GM12878 (cell line): ENCODE results near the gene TPCN1. TPM values are rescaled to one million over a fixed set of nuclear protein-coding genes. Genes with fewer than 3 reads are reported as not detected.

Experiments used
- ATAC-seq: fragments of 200-7000 bp; cut with Tn5 transposase; 3 replicates; pipeline ENCODE4 v1.9.1; 2020; ENCODE audit warnings: mild to moderate bottlenecking, moderate library complexity
- BruUV-seq: library from RNA; stranded (reverse); fragments of 400-500 nt; replicated peaks from 2 replicates; lab custom pipeline; 2021; lab: Mats Ljungman, UMichigan
- CTCF ChIA-PET: fragments of 300-600 bp; sonication (Branson Sonifier 250); formaldehyde crosslinking; extraction: SDS; loops from one replicate; lab custom pipeline; 2021; ENCODE audit warnings: inconsistent platforms; lab: Yijun Ruan, JAX
- POLR2A ChIA-PET: fragments of 350-600 bp; formaldehyde crosslinking; extraction: SDS; loops from one replicate; lab custom pipeline; 2021; ENCODE audit warnings: inconsistent platforms; lab: Charles Lee
- RAD21 ChIA-PET: fragments of 300-600 bp; sonication (Branson Sonifier 250); formaldehyde crosslinking; loops from one replicate; lab custom pipeline; 2023; ENCODE audit warnings: antibody characterized with exemption; ENCODE audit not compliant: unreplicated experiment; lab: Charles Lee
- SMC1A ChIA-PET: fragments of 300-600 bp; sonication (Branson Sonifier 250); formaldehyde crosslinking; loops from one replicate; lab custom pipeline; 2023; ENCODE audit not compliant: unreplicated experiment, uncharacterized antibody; lab: Charles Lee
- DNase-seq: peaks from one replicate; pipeline ENCODE4 v3.0.0-alpha.2; 2011; ENCODE audit warnings: low read depth, low spot score
- FAIRE-seq: peaks from 3 replicates; lab custom pipeline; 2011; peaks lifted over from hg19 to GRCh38; lab: Jason Lieb, UNC
- H2AFZ ChIP-seq: 2 replicates; pipeline ENCODE4 v1.6.0; 2011; ENCODE audit warnings: low read depth, low read length, control low read depth; ENCODE audit not compliant: control insufficient read depth
- H3K27ac ChIP-seq: 2 replicates; pipeline ENCODE4 v1.5.1; 2011; ENCODE audit warnings: control low read depth; ENCODE audit not compliant: control insufficient read depth, insufficient read depth
- H3K27me3 ChIP-seq, 2 experiments: replicated peaks in 1 of 2; 2 replicates each; pipeline versions ENCODE4 v1.6.0 to v1.6.1; 2011; ENCODE audit warnings: low read length in 1 of 2; ENCODE audit not compliant: control insufficient read depth in 2 of 2, insufficient read depth in 2 of 2
- H3K36me3 ChIP-seq, 2 experiments: 2 replicates each; pipeline ENCODE4 v1.5.1; 2011; ENCODE audit warnings: low read length in 1 of 2; ENCODE audit not compliant: control insufficient read depth in 2 of 2, insufficient read depth in 2 of 2
- H3K4me1 ChIP-seq: 2 replicates; pipeline ENCODE4 v1.6.1; 2011; ENCODE audit warnings: mild to moderate bottlenecking, low read length, moderate library complexity, mixed read lengths; ENCODE audit not compliant: control insufficient read depth, insufficient read depth
- H3K4me2 ChIP-seq: 2 replicates; pipeline ENCODE4 v1.6.0; 2011; ENCODE audit warnings: control low read depth; ENCODE audit not compliant: control insufficient read depth, insufficient read depth
- H3K4me3 ChIP-seq: fragments of 200-600 bp; sonication (generic); 2 replicates; pipeline ENCODE4 v1.5.1; 2016
- H3K79me2 ChIP-seq: 2 replicates; pipeline ENCODE4 v1.6.0; 2011; ENCODE audit warnings: low read length; ENCODE audit not compliant: control insufficient read depth, insufficient read depth
- H3K9ac ChIP-seq: 2 replicates; pipeline ENCODE4 v1.8.0; 2011; ENCODE audit warnings: low read length, control low read depth, mixed read lengths; ENCODE audit not compliant: control insufficient read depth, insufficient read depth
- H3K9me3 ChIP-seq: replicated peaks from 3 replicates; pipeline ENCODE4 v1.5.1; 2011; ENCODE audit warnings: mild to moderate bottlenecking, low read length; ENCODE audit not compliant: control insufficient read depth, insufficient read depth
- H4K20me1 ChIP-seq: 2 replicates; pipeline ENCODE4 v1.6.0; 2011; ENCODE audit not compliant: control insufficient read depth, insufficient read depth
- BMI1 ChIP-seq: fragments of 450-650 bp; IDR thresholded peaks from 2 replicates; pipeline ENCODE4 v1.6.1; 2016; ENCODE audit warnings: mild to moderate bottlenecking, moderate library complexity, borderline replicate concordance
- CBFB ChIP-seq: IDR thresholded peaks from 2 replicates; pipeline ENCODE4 v1.6.1; 2016; ENCODE audit warnings: antibody characterized with exemption, low read depth
- CBX5 ChIP-seq: sonication (generic); IDR thresholded peaks from 2 replicates; pipeline ENCODE4 v1.6.1; 2016; ENCODE audit warnings: low read depth, moderate library complexity, mild to moderate bottlenecking, inconsistent platforms
- CEBPZ ChIP-seq: fragments of 150-350 bp; IDR thresholded peaks from 2 replicates; pipeline ENCODE4 v1.6.1; 2016; ENCODE audit warnings: low read depth, low read length
- CHD1 ChIP-seq: IDR thresholded peaks from 2 replicates; pipeline ENCODE4 v1.6.1; 2012; ENCODE audit warnings: low read depth, low read length, improper control_type of control experiment
- CREM ChIP-seq: IDR thresholded peaks from 2 replicates; pipeline ENCODE4 v1.6.1; 2014; ENCODE audit warnings: antibody characterized with exemption, low read depth
- EED ChIP-seq: sonication (generic); IDR thresholded peaks from 2 replicates; pipeline ENCODE4 v1.6.1; 2016; ENCODE audit warnings: antibody characterized with exemption, low read depth
- HSF1 ChIP-seq: fragments of 150-350 bp; IDR thresholded peaks from 2 replicates; pipeline ENCODE4 v1.6.1; 2014; ENCODE audit warnings: mild to moderate bottlenecking, low read depth, low read length
- NBN ChIP-seq: fragments of 450-650 bp; IDR thresholded peaks from 2 replicates; pipeline ENCODE4 v1.6.1; 2016
- PAX5 ChIP-seq: IDR thresholded peaks from 2 replicates; pipeline ENCODE4 v1.6.1; 2011; ENCODE audit warnings: low read depth, low read length, borderline replicate concordance
- PAX8 ChIP-seq: fragments of 450-650 bp; IDR thresholded peaks from 2 replicates; pipeline ENCODE4 v1.6.1; 2017; ENCODE audit warnings: mild to moderate bottlenecking, moderate library complexity
- RBBP5 ChIP-seq: fragments of 200-600 bp; sonication (generic); conservative IDR thresholded peaks from 2 replicates; pipeline ENCODE4 v1.6.1; 2016
- RELB ChIP-seq: fragments of 450-650 bp; IDR thresholded peaks from 2 replicates; pipeline ENCODE4 v1.6.1; 2017; ENCODE audit warnings: low read depth, mild to moderate bottlenecking, moderate library complexity
- STAT1 ChIP-seq: fragments of 450-650 bp; conservative IDR thresholded peaks from 2 replicates; pipeline ENCODE4 v1.6.1; 2014; ENCODE audit warnings: antibody characterized with exemption, mild to moderate bottlenecking
- TARDBP ChIP-seq: IDR thresholded peaks from 2 replicates; pipeline ENCODE4 v1.6.1; 2016; ENCODE audit warnings: borderline replicate concordance
- WRNIP1 ChIP-seq: IDR thresholded peaks from 2 replicates; pipeline ENCODE4 v1.6.1; 2011; ENCODE audit warnings: low read depth, low read length, improper control_type of control experiment, borderline replicate concordance
- ZNF24 ChIP-seq: fragments of 450-650 bp; IDR thresholded peaks from 2 replicates; pipeline ENCODE4 v1.6.1; 2017; ENCODE audit warnings: antibody characterized with exemption, mild to moderate bottlenecking
- WGBS: methylation state at CpG from one replicate; pipeline ENCODE4 v1.1.6; 2016; ENCODE audit warnings: low lambda C conversion rate; ENCODE audit not compliant: insufficient replicate concordance, insufficient coverage; ENCODE audit errors: missing lambda C conversion rate; 5-methylcytosine and 5-hydroxymethylcytosine counted together
- in situ Hi-C: fragments of 300-500 bp; cut with MboI; formaldehyde crosslinking; loops from 9 replicates; pipeline ENCODE4 v1.14.3; 2018; ENCODE audit warnings: mixed read lengths
- intact Hi-C: fragments of 100-400 bp; cut with micrococcal nuclease; formaldehyde crosslinking; loops from one replicate; pipeline ENCODE4 v1.14.2; 2022; ENCODE audit not compliant: unreplicated experiment
- polyA plus RNA-seq, 11 experiments: library from polyadenylated mRNA; depleted of rRNA in 4 of 11; unstranded in 6 of 11; stranded (reverse) in 5 of 11; fragments of >200 nt; fragmentation: Nextera tagmentation in 4 of 11; fragmentation: Illumina TruSeq in 1 of 11; extraction: Ambion mirVana in 4 of 11; extraction: Trizol in 1 of 11; gene quantifications; 1 replicate in 1 of 11; 2 replicates in 10 of 11; pipeline versions ENCODE4 v1.2.1 to v1.2.3, GENCODE V29; 2011 to 2016; ENCODE audit warnings: inconsistent platforms in 2 of 11, missing spikeins in 2 of 11, low read depth in 1 of 11
- total RNA-seq, 4 experiments: library from RNA; depleted of rRNA in 3 of 4; stranded (reverse); fragments of >200 nt in 3 of 4; fragmentation: Illumina TruSeq in 1 of 4; extraction: Trizol in 1 of 4; gene quantifications; 2 replicates each; pipeline versions ENCODE4 v1.2.1 to v1.2.3, GENCODE V29; 2013 to 2021

Gene TPCN1
- total and polyA plus RNA-seq, 10 of the 15 experiments (the other 5 are each of a cell fraction or from before 2014, with no cell fraction given), result 0.79 to 30.9 (median 19.4) TPM

- in situ Hi-C loops (no loop called here), intact Hi-C loops (no loop called here)
- H3K27ac ChIP-seq, result no peak overlapping the region
- CTCF ChIA-PET, result interaction anchor here (1.0 kb wide), 1 partner anchor 25 kb away, joined by 3 read pairs; no protein-coding TSS in a partner anchor
- BruUV-seq, result no TSS peak
- H3K4me1 ChIP-seq, result no peaks in the 10 kb centered on the region
- WGBS, result 96% methylated on average over 22 of the region's 22 CpGs
- RAD21 ChIA-PET, result no interaction called here
- H3K4me2 ChIP-seq, result no peak overlapping the region
- H4K20me1 ChIP-seq, result no peaks in the 10 kb centered on the region
- ATAC-seq (no peak), FAIRE-seq (no peak), DNase-seq (no peak)
- no peaks in the 10 kb centered on the region for H3K9me3 ChIP-seq
- SMC1A ChIA-PET, result no interaction called here
- no peak overlapping the region for H2AFZ ChIP-seq
- POLR2A ChIA-PET, result no interaction called here
- H3K27me3 ChIP-seq, result no peaks in the 10 kb centered on the region
- H3K36me3 ChIP-seq, result peaks cover 18 to 20% of the 10 kb centered on the region in 2 experiments
- no peaks in the 10 kb centered on the region for H3K79me2 ChIP-seq
- no peak overlapping the region for H3K4me3 ChIP-seq
- H3K9ac ChIP-seq, result no peak overlapping the region
- no peak for TF ChIP-seq HSF1
- TF ChIP-seq CEBPZ, result no peak
- no peak for TF ChIP-seq ZNF24
- TF ChIP-seq TARDBP, result no peak
- no peak for TF ChIP-seq WRNIP1
- no peak for TF ChIP-seq CBX5
- no peak for TF ChIP-seq BMI1
- no peak for TF ChIP-seq EED
- no peak for TF ChIP-seq RBBP5
- TF ChIP-seq CHD1, result no peak
- no peak for TF ChIP-seq CREM
- TF ChIP-seq NBN, result no peak
- TF ChIP-seq PAX5, result no peak
- TF ChIP-seq CBFB, result no peak
- TF ChIP-seq PAX8, result no peak
- no peak for TF ChIP-seq STAT1
- no peak for TF ChIP-seq RELB
Measured at GRCh38 chr12:113285679-113286610, 64.7 kb downstream of the TPCN1 start.
